SJSA1 (cell line): Measurements from ENCODE around the gene THBS2. TPM values are rescaled to one million over a fixed set of nuclear protein-coding genes. Genes with fewer than 3 reads are reported as not detected.
"Not testable (repeated sequence)": the region's sequence is repeated elsewhere in the genome, so short reads cannot be mapped to it uniquely, and the experiment has no call there.

Experiments
- DNase-seq, 2 experiments: peaks; one replicate each; pipeline ENCODE4 v3.0.0-alpha.2; 2015 to 2020; ENCODE audit warnings: low spot score in 2 of 2, low read depth in 1 of 2
- H3K27ac ChIP-seq: fragments of 250-450 bp; sonication (Bioruptor Pico); 2 replicates; pipeline ENCODE4 v1.5.1; 2020; ENCODE audit warnings: mild to moderate bottlenecking, moderate library complexity
- H3K27me3 ChIP-seq: fragments of 250-450 bp; sonication (Bioruptor Pico); replicated peaks from 2 replicates; pipeline ENCODE4 v1.5.1; 2020; ENCODE audit warnings: mild to moderate bottlenecking, moderate library complexity
- H3K36me3 ChIP-seq: fragments of 250-450 bp; sonication (Bioruptor Pico); 2 replicates; pipeline ENCODE4 v1.5.1; 2020; ENCODE audit warnings: mild to moderate bottlenecking
- H3K4me1 ChIP-seq: fragments of 250-450 bp; sonication (Bioruptor Pico); replicated peaks from 2 replicates; pipeline ENCODE4 v1.6.1; 2021; ENCODE audit warnings: mild to moderate bottlenecking
- H3K4me3 ChIP-seq: fragments of 250-450 bp; sonication (Bioruptor Pico); 2 replicates; pipeline ENCODE4 v1.5.1; 2020; ENCODE audit warnings: mild to moderate bottlenecking
- H3K9me3 ChIP-seq: fragments of 250-450 bp; sonication (Bioruptor Pico); replicated peaks from 2 replicates; pipeline ENCODE4 v1.5.1; 2020; ENCODE audit warnings: mild to moderate bottlenecking
- total RNA-seq: library from RNA; depleted of rRNA; stranded (reverse); fragments of >200 nt; shearing (Covaris generic); gene quantifications from 2 replicates; pipeline ENCODE4 v1.2.3, GENCODE V29; 2014

THBS2 gene
- total RNA-seq, 1 experiment from 2014 or later = not detected

- DNase-seq = peak; percentile 66 to 68
- Histone ChIP-seq H3K4me1 (peaks cover 30% of the 10 kb centered on the region), H3K27ac (peak overlapping the region; percentile 81)
- not testable (repeated sequence) for H3K36me3 ChIP-seq, H3K27me3 ChIP-seq, H3K4me3 ChIP-seq, H3K9me3 ChIP-seq
Measured at GRCh38 chr6:169214789-169215188, 38.9 kb downstream of the THBS2 start.

- H3K4me3 ChIP-seq = no peak overlapping the region
Measured at GRCh38 chr6:169213814-169214520, 39.7 kb downstream of the THBS2 start.

GRCh38 chr6:169212897-169213813 is 40.5 kb downstream of the THBS2 start:
- Histone ChIP-seq H3K27me3 (no peaks in the 10 kb centered on the region), H3K27ac (peak overlapping the region; percentile 81), H3K4me3 (peak overlapping the region; percentile 12), H3K9me3 (no peaks in the 10 kb centered on the region), H3K36me3 (no peaks in the 10 kb centered on the region), H3K4me1 (peaks cover 30% of the 10 kb centered on the region)
- DNase-seq = peak; percentile 88 to 92

More at GRCh38 chr6:169213814-169214520, 39.7 kb downstream of the THBS2 start:
- Histone ChIP-seq H3K4me1 (peaks cover 30% of the 10 kb centered on the region), H3K9me3 (no peaks in the 10 kb centered on the region), H3K27ac (peak overlapping the region; percentile 81), H3K27me3 (no peaks in the 10 kb centered on the region), H3K36me3 (no peaks in the 10 kb centered on the region)
- DNase-seq = peak; percentile 22 to 39

- no peaks in the 10 kb centered on the region for H3K36me3 ChIP-seq
- no peaks in the 10 kb centered on the region; the same call in 1 of the 2 replicates for H3K9me3 ChIP-seq
- no peak overlapping the region; the same call in 1 of the 2 replicates for H3K4me3 ChIP-seq
- no peaks in the 10 kb centered on the region for H3K27me3 ChIP-seq
- peaks cover 30% of the 10 kb centered on the region for H3K4me1 ChIP-seq
- H3K27ac ChIP-seq = peak overlapping the region; percentile 81
- no peak for DNase-seq
Measured at GRCh38 chr6:169212436-169212835, 41.2 kb downstream of the THBS2 start.

DNA sequence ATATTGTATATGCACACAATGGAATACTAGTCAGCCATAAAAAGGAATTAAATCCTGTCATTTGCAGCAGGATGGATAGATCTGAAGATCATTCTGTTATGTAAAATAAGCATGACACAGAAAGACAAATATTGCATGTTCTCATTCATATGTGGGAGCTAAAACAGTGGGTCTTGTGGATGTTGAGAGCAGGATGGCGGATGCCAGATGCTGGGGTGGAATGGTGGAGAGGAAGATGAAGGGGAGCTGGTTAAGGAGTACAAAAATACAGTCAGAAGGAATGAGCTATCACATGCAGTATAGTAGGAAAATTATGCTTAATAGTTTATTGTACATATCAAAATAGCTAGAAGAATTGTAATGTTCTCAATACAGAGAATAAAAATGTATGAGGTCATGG is 41.8 kb downstream of the THBS2 start:
- Histone ChIP-seq H3K4me1 (peaks cover 30% of the 10 kb centered on the region), H3K4me3 (no peak overlapping the region), H3K36me3 (no peaks in the 10 kb centered on the region), H3K9me3 (no peaks in the 10 kb centered on the region; the same call in 1 of the 2 replicates), H3K27ac (no peak overlapping the region), H3K27me3 (no peaks in the 10 kb centered on the region)
- no peak for DNase-seq

DNA sequence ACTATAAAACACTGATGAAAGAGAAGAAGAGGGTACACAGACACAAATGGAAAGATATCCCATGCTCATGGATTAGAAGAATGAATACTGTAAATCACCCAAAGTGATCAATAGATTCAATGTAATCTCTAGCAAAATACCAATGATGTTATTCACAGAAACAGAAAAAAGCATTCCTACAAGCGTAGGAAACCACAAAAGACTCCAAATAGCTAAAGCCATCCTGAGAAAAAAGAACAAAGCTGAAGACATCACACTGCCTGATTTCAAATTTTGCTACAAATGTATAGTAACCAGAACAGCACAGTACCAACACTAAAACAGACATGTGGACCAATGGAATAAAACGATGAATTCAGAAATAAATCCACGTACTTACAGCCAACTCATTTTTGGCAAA is 43.0 kb downstream of the THBS2 start:
- no peak for DNase-seq

GRCh38 chr6:169208011-169208410 is 45.6 kb downstream of the THBS2 start:
- Histone ChIP-seq H3K4me3 (no peak overlapping the region), H3K27ac (no peak overlapping the region), H3K27me3 (no peaks in the 10 kb centered on the region), H3K4me1 (peaks cover 6% of the 10 kb centered on the region), H3K9me3 (peaks cover 6% of the 10 kb centered on the region), H3K36me3 (no peaks in the 10 kb centered on the region)
- no peak for DNase-seq

More for the DNA sequence above, 43.0 kb downstream of the THBS2 start:
- peaks cover 6% of the 10 kb centered on the region for H3K9me3 ChIP-seq
- H3K27ac ChIP-seq = no peak overlapping the region
- H3K36me3 ChIP-seq = no peaks in the 10 kb centered on the region
- peaks cover 30% of the 10 kb centered on the region for H3K4me1 ChIP-seq
- no peak overlapping the region for H3K4me3 ChIP-seq
- H3K27me3 ChIP-seq = no peaks in the 10 kb centered on the region

DNA sequence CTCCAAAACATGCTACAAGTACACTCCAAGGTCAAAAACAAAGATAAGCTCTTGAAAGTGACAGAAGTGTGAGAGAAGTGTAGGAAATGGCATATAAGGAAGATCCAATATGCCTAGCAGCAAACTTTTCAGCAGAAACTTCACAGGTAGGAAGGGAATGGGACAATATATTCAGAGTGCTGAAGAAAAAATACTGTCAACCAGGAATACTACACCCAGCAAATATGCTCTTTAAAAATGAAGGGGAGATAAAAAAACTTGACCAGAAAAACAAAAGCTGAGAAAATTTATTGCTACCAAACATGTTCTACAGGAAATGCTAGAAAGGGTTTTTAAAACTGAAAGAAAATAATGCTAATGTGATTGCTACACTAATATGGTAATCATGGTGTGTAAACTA is 46.2 kb downstream of the THBS2 start:
- Histone ChIP-seq H3K27ac (no peak overlapping the region), H3K4me3 (no peak overlapping the region), H3K27me3 (no peaks in the 10 kb centered on the region), H3K4me1 (peaks cover 5% of the 10 kb centered on the region), H3K36me3 (no peaks in the 10 kb centered on the region), H3K9me3 (peaks cover 6% of the 10 kb centered on the region)
- no peak for DNase-seq

DNA sequence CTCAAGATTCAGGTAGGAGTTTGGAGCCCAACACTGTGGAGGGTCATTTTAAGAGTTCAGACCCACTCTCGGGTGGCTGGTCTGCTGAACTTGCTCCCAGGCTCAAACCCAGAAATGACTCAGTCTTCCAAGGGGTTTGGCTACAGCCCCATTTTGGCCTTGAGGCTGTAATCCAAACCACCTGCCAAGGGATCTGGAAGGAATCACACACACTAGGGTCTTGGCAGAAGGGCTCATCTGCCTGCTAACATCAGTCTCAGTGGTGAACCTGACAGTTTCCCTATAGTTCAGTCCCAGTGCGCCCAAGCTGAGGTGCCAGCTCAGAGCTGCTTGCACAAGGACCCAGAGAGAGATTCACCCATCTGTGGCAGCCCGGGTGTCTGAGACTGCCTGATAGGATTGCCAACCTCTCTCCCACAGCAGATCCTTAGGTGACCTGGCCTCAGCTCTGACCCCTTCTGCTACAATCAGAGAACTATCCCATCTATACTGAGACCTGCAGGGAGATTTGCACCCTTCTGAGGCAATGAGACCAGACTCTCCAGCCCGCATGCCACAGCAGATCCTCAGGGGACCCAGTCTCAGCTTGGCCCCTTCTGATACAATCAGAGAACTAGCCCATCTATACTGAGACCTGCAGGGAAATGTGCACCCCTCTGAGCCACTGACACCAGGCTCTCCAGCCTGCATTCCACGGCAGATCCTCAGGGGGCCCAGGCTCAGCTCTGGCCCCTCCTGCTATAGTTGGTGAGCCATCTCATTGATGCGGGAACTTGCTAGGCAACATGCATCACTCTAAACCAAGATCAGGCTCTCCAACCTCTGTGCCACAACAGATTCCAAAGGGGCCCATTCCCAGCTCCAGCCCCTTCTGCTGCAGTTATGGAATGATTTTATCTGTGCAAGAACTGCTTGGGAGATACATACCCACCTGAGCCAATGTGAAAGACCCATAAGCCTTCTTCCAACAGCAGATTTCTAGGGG is 48.2 kb downstream of the THBS2 start:
- Histone ChIP-seq H3K9me3 (peaks cover 6% of the 10 kb centered on the region), H3K27me3 (no peaks in the 10 kb centered on the region), H3K27ac (no peak overlapping the region), H3K4me1 (no peaks in the 10 kb centered on the region), H3K4me3 (no peak overlapping the region), H3K36me3 (no peaks in the 10 kb centered on the region)
- no peak for DNase-seq

GRCh38 chr6:169204167-169204566 is 49.5 kb downstream of the THBS2 start:
- peaks cover 6% of the 10 kb centered on the region for H3K9me3 ChIP-seq
- H3K4me3 ChIP-seq = no peak overlapping the region
- no peak overlapping the region for H3K27ac ChIP-seq
- no peaks in the 10 kb centered on the region for H3K4me1 ChIP-seq
- H3K36me3 ChIP-seq = no peaks in the 10 kb centered on the region
- no peaks in the 10 kb centered on the region for H3K27me3 ChIP-seq
- DNase-seq = no peak

DNA sequence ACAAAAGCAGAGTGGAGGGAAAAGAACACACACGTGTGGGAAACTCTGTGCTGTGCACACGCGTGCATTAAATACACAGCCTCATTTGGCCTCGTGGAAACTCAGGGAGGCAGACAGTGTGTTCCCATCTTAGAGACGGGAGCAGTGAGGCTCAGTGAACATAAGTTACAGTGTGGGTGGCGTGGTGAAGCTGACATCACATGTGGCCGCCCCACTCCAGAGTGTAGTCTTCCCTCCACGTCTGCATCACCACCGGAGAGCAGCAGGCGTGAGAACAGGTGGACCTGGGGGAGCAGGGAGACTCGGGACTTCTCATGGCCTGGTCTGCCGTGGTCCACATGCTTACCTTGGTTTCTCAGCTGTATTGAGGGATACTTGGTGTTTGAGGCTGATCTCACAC is 51.7 kb downstream of the THBS2 start:
- Histone ChIP-seq H3K9me3 (peaks cover 6% of the 10 kb centered on the region), H3K4me3 (no peak overlapping the region)
- no peak for DNase-seq

DNA sequence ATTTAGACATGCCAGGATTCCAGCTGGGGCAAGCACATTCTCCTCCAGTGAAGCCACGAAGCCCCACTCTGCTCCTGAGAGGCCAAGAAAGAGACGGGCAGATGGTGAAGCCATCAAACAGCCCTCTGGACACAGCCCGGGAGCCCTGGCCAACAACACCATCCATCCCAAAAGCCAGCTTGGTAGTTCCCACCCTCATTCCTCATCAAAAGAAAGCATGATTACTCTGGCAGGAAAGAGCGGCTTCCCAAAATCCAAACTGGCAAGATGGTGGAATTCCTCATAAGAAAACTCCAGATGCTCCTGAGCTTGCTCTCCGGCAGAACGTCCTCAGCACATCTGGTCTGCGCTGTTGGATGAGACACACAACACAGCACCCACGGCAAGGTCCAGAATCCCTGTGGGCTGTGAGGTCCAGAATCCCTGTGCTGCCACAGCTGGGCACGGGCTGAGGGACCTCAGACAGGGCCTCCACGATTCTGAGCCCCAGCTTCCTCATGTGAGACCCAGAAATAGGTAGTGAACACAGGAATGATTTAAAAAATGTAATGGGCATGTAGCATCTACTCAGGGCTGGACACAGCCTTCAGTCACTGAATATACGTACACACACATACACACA is 52.6 kb downstream of the THBS2 start:
- H3K4me1 ChIP-seq = no peaks in the 10 kb centered on the region
- peaks cover under 1% of the 10 kb centered on the region; the same call in 1 of the 2 replicates for H3K9me3 ChIP-seq
- H3K36me3 ChIP-seq = no peaks in the 10 kb centered on the region
- H3K27ac ChIP-seq = no peak overlapping the region
- no peak overlapping the region for H3K4me3 ChIP-seq
- H3K27me3 ChIP-seq = no peaks in the 10 kb centered on the region
- DNase-seq = no peak

More for the DNA sequence above, 51.7 kb downstream of the THBS2 start:
- H3K4me1 ChIP-seq = no peaks in the 10 kb centered on the region
- H3K27me3 ChIP-seq = no peaks in the 10 kb centered on the region
- no peak overlapping the region for H3K27ac ChIP-seq
- H3K36me3 ChIP-seq = no peaks in the 10 kb centered on the region
